Common myeloid progenitor, CD34-positive (primary cell): ENCODE results near the gene SFMBT1.

ENCODE experiments used
- CTCF ChIA-PET: fragments of 350-600 bp; sonication (Branson Sonifier 250); formaldehyde crosslinking; loops from one replicate; lab custom pipeline; 2021; ENCODE audit warnings: antibody characterized with exemption; lab: Charles Lee
- POLR2A ChIA-PET: fragments of 350-600 bp; sonication (Branson Sonifier 250); formaldehyde crosslinking; loops from one replicate; lab custom pipeline; 2021; ENCODE audit warnings: antibody characterized with exemption; lab: Charles Lee
- DNase-seq, 3 donors: peaks; one replicate each; pipeline versions ENCODE4 v3.0.0 to v3.0.0-alpha.2; 2013
- H3K27ac ChIP-seq, 2 experiments: 1 replicate in 1 of 2; 2 replicates in 1 of 2; pipeline ENCODE4 v1.7.0; 2013; ENCODE audit warnings: inconsistent platforms in 2 of 2, low read length in 2 of 2, mild to moderate bottlenecking in 2 of 2, low read depth in 1 of 2, moderate library complexity in 1 of 2; ENCODE audit not compliant: severe bottlenecking in 2 of 2, insufficient read depth in 1 of 2, poor library complexity in 1 of 2
- H3K27me3 ChIP-seq, 5 experiments: replicated peaks in 2 of 5; 1 replicate in 3 of 5; 2 replicates in 2 of 5; pipeline versions ENCODE4 v1.6.1 to v1.7.0; 2013; ENCODE audit warnings: low read length in 4 of 5, mild to moderate bottlenecking in 2 of 5, moderate library complexity in 2 of 5, inconsistent platforms in 1 of 5; ENCODE audit not compliant: insufficient read depth in 5 of 5, control insufficient read depth in 4 of 5
- H3K36me3 ChIP-seq, 4 experiments: 1 replicate in 2 of 4; 2 replicates in 2 of 4; pipeline versions ENCODE4 v1.6.1 to v1.7.0; 2013; ENCODE audit warnings: low read length in 3 of 4, control low read depth in 1 of 4, mild to moderate bottlenecking in 1 of 4; ENCODE audit not compliant: control insufficient read depth in 4 of 4, insufficient read depth in 4 of 4
- H3K4me1 ChIP-seq, 4 experiments: 1 replicate in 3 of 4; 2 replicates in 1 of 4; pipeline versions ENCODE4 v1.6.1 to v1.7.1; 2013; ENCODE audit warnings: low read length in 3 of 4, mild to moderate bottlenecking in 3 of 4, control low read depth in 1 of 4, inconsistent platforms in 1 of 4, moderate library complexity in 1 of 4; ENCODE audit not compliant: control insufficient read depth in 4 of 4, insufficient read depth in 4 of 4; ENCODE audit errors: control extremely low read depth in 1 of 4
- H3K4me3 ChIP-seq, 7 experiments: 1 replicate in 4 of 7; 2 replicates in 3 of 7; pipeline versions ENCODE4 v1.5.1 to v1.7.0; 2013; ENCODE audit warnings: mild to moderate bottlenecking in 7 of 7, low read length in 6 of 7, moderate library complexity in 6 of 7, inconsistent platforms in 2 of 7, low read depth in 2 of 7, control low read depth in 1 of 7; ENCODE audit not compliant: insufficient read depth in 4 of 7, control insufficient read depth in 1 of 7; ENCODE audit errors: extremely low read depth in 1 of 7
- H3K9me3 ChIP-seq, 5 experiments: 1 replicate in 4 of 5; 2 replicates in 1 of 5; pipeline versions ENCODE4 v1.6.1 to v1.7.1; 2013; ENCODE audit warnings: low read length in 4 of 5, mild to moderate bottlenecking in 2 of 5, inconsistent platforms in 1 of 5, low read depth in 1 of 5, moderate library complexity in 1 of 5; ENCODE audit not compliant: control insufficient read depth in 4 of 5, insufficient read depth in 2 of 5; ENCODE audit errors: control extremely low read depth in 1 of 5
- WGBS: methylation state at CpG from one replicate; pipeline ENCODE4 v1.1.5; 2013; ENCODE audit not compliant: insufficient coverage; 5-methylcytosine and 5-hydroxymethylcytosine counted together

SFMBT1 gene

GRCh38 chr3:52982839-52983238, 63.0 kb downstream of the SFMBT1 start:
- H3K36me3 ChIP-seq = no peaks in the 10 kb centered on the region
- ChIA-PET CTCF (no interaction called here), POLR2A (no interaction called here)
- H3K27ac ChIP-seq = no peak overlapping the region
- no CpG with 5 or more reads among the region's 2 CpGs for WGBS
- H3K27me3 ChIP-seq = no peaks in the 10 kb centered on the region
- H3K4me3 ChIP-seq = no peak overlapping the region
- DNase-seq = no peak
- H3K9me3 ChIP-seq = peaks cover 0 to 4% (median 3%) of the 10 kb centered on the region in 5 experiments
- peaks cover 7 to 17% (median 10%) of the 10 kb centered on the region in 4 experiments for H3K4me1 ChIP-seq

DNA sequence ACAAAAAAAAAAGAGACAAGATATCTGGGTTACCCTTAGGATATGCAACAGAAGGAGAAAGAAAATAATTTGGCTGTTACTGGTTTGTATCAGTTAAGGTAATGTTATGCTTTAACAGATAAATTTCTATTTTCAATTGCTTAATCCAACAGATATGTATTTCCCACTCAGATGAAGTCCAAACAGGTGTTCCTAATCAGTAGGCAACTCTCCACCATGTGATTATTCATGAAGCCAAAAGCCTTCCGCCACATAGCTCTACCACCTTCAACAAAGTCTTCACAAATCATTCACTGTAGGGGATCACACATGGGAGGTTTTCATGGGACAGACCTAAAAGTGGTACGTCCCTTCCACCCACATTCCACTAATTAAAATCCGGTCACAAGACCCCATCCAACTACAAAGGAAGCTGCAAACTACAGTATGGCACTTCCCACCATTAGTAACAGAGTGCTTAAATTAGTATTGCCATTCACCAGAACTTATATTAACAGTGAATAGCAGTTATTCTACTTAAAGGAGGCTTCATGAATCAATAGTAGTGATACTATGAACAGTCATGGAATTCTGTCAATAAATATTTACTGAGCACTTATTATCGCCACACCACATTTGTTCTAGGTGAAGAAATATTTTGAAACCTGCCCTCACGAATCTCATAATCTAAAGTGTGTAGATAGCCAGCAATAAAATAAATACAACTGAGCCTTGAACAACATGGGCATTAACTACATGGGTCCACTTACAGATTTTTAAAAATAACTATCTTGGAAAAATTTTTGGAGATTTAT, 66.5 kb downstream of the SFMBT1 start:
- Histone ChIP-seq H3K4me3 (no peak overlapping the region), H3K27me3 (no peaks in the 10 kb centered on the region), H3K36me3 (no peaks in the 10 kb centered on the region), H3K9me3 (peaks cover 0 to 4% (median 3%) of the 10 kb centered on the region in 5 experiments), H3K27ac (no peak overlapping the region), H3K4me1 (peaks cover 7 to 12% (median 10%) of the 10 kb centered on the region in 4 experiments)
- ChIA-PET POLR2A (no interaction called here), CTCF (interaction anchor here (2.0 to 2.3 kb wide), 2 partner anchors 9 to 20 kb away, joined by 5 to 7 read pairs; no protein-coding TSS in a partner anchor)
- 100% methylated on average over 1 of the region's 5 CpGs for WGBS
- DNase-seq = no peak

DNA sequence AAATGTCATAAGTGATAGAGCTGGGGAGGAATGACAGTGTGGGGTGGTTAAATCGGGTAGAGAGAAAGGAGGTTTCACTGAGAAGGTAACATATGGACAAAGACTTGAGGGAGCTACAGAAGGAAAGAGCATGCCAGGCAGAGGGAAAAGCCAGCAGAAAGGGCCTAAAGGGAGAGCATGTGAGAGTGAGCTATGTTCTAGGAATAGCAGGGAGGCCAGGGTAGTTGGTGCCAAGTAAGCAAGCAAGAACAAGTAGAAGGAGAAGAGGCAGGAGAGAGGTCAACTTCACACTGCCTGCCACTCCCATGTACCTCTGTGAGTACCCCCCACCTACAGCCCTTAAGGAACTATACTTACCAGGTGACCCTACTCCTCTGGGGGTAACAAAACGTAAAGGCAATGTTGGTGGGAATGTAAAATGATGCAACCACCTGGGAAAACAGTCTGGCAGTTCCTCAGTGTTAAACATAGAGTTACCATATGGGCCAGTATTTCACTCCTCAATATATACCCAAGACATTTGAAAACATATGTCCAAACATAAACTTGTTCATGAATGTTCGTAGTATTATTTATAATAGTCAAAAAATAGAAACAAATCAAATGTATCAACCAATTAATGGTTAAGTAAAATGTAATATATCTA, 67.6 kb downstream of the SFMBT1 start:
- no peaks in the 10 kb centered on the region for H3K36me3 ChIP-seq
- no peak overlapping the region for H3K4me3 ChIP-seq
- no peak for DNase-seq
- no peaks in the 10 kb centered on the region for H3K27me3 ChIP-seq
- H3K9me3 ChIP-seq = peaks cover 0 to 4% (median 3%) of the 10 kb centered on the region in 5 experiments
- ChIA-PET POLR2A (no interaction called here), CTCF (no interaction called here)
- 100% methylated on average over 1 of the region's 3 CpGs for WGBS
- H3K27ac ChIP-seq = no peak overlapping the region
- peaks cover 0 to under 1% (median under 1%) of the 10 kb centered on the region in 4 experiments for H3K4me1 ChIP-seq

DNA sequence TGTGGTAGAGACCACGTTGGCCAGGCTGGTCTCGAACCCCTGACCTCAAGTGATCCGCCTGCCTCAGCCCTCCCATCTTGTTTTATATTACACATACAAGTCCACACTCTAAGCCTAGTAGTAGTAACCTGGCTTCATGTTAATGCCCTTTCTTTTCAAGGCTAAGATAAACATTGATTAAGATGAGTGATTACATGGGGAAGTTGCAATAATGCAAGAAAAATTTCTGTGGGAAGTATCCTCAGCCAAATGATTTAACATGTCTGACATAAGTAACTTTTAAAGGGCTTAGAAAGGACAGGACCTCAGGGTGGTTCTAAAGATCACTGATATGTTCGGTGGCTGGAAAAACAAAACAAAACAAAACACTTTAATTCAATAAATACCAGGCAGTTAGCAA, 72.1 kb downstream of the SFMBT1 start:
- H3K4me1 ChIP-seq = no peaks in the 10 kb centered on the region
- no peaks in the 10 kb centered on the region for H3K27me3 ChIP-seq
- ChIA-PET POLR2A (no interaction called here), CTCF (interaction anchor here (0.9 kb wide), 1 partner anchor 9 kb away, joined by 3 read pairs; no protein-coding TSS in a partner anchor)
- no peak overlapping the region for H3K4me3 ChIP-seq
- H3K27ac ChIP-seq = no peak overlapping the region
- DNase-seq = no peak
- no peaks in the 10 kb centered on the region for H3K36me3 ChIP-seq
- no peaks in the 10 kb centered on the region for H3K9me3 ChIP-seq
- 100% methylated on average over 1 of the region's 4 CpGs for WGBS

GRCh38 chr3:52971895-52972294, 74.0 kb downstream of the SFMBT1 start:
- WGBS = 100% methylated on average over 1 of the region's 3 CpGs
- H3K4me1 ChIP-seq = no peaks in the 10 kb centered on the region
- no peak overlapping the region for H3K27ac ChIP-seq
- no peaks in the 10 kb centered on the region for H3K36me3 ChIP-seq
- ChIA-PET CTCF (interaction anchor here (1.2 to 1.7 kb wide), 2 partner anchors 12 to 39 kb away, joined by 3 read pairs; no protein-coding TSS in a partner anchor), POLR2A (no interaction called here)
- H3K4me3 ChIP-seq = no peak overlapping the region
- no peaks in the 10 kb centered on the region for H3K27me3 ChIP-seq
- DNase-seq = no peak
- no peaks in the 10 kb centered on the region for H3K9me3 ChIP-seq

DNA sequence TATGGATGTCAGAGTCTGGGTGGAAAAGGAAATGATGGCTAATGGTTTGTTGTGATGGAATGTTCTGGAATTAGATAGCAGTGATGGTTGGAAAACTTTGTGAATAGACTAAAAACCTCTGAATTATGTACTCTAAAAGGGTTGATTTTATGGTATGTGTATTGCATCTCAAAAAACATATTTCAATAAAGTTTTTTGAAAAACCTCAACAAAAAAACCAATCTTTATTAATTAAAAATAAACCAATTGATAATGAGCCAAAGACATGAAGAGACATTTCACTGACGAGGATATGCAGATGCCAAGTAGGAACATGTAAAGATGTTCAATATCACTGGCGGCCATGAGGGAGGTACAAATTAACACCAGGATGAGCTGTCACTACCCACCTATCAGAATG, 78.5 kb downstream of the SFMBT1 start:
- no peaks in the 10 kb centered on the region for H3K9me3 ChIP-seq
- ChIA-PET POLR2A (no interaction called here), CTCF (no interaction called here)
- no peaks in the 10 kb centered on the region for H3K36me3 ChIP-seq
- no CpG with 5 or more reads among the region's 2 CpGs for WGBS
- no peak for DNase-seq
- no peaks in the 10 kb centered on the region for H3K4me1 ChIP-seq
- H3K4me3 ChIP-seq = no peak overlapping the region
- H3K27me3 ChIP-seq = no peaks in the 10 kb centered on the region
- no peak overlapping the region for H3K27ac ChIP-seq

- Histone ChIP-seq H3K27ac (no peak overlapping the region), H3K36me3 (no peaks in the 10 kb centered on the region), H3K4me3 (no peak overlapping the region), H3K27me3 (no peaks in the 10 kb centered on the region), H3K4me1 (no peaks in the 10 kb centered on the region), H3K9me3 (no peaks in the 10 kb centered on the region)
- ChIA-PET CTCF (no interaction called here), POLR2A (no interaction called here)
- no CpG with 5 or more reads among the region's 2 CpGs for whole genome bisulfite sequencing
- no peak for DNase-seq
Observed at GRCh38 chr3:52962160-52962559, 83.7 kb downstream of the SFMBT1 start.
